HEK293T (cell line): ENCODE results near the gene GATAD2B.

ENCODE experiments used
- CTCF ChIA-PET: fragments of 350-600 bp; formaldehyde crosslinking; extraction: SDS; loops from one replicate; lab custom pipeline; 2021; ENCODE audit warnings: antibody characterized with exemption, inconsistent platforms; lab: Yijun Ruan, JAX
- POLR2A ChIA-PET: fragments of 350-600 bp; formaldehyde crosslinking; extraction: SDS; loops from one replicate; lab custom pipeline; 2020; ENCODE audit warnings: antibody characterized with exemption, inconsistent platforms; lab: Yijun Ruan, JAX
- DNase-seq: peaks from one replicate; pipeline ENCODE4 v3.0.0; 2012; ENCODE audit warnings: mixed read lengths; ENCODE audit errors: extremely low spot score
- ARNT ChIP-seq: fragments of 450-650 bp; IDR thresholded peaks from 2 replicates; pipeline ENCODE4 v1.6.1; 2017; ENCODE audit warnings: mild to moderate bottlenecking
- BHLHE40 ChIP-seq: fragments of 450-650 bp; IDR thresholded peaks from 2 replicates; pipeline ENCODE4 v1.6.1; 2016; ENCODE audit warnings: mild to moderate bottlenecking, moderate library complexity, borderline replicate concordance
- CTBP1 ChIP-seq: fragments of 450-650 bp; IDR thresholded peaks from 2 replicates; pipeline ENCODE4 v1.6.1; 2016; ENCODE audit warnings: borderline replicate concordance
- ELF4 ChIP-seq: fragments of 450-650 bp; IDR thresholded peaks from 2 replicates; pipeline ENCODE4 v1.6.1; 2017; ENCODE audit warnings: antibody characterized with exemption
- FOXA1 ChIP-seq: fragments of 450-650 bp; IDR thresholded peaks from 2 replicates; pipeline ENCODE4 v1.6.1; 2016; ENCODE audit warnings: mild to moderate bottlenecking
- FOXK2 ChIP-seq: fragments of 450-650 bp; IDR thresholded peaks from 2 replicates; pipeline ENCODE4 v1.6.1; 2016; ENCODE audit warnings: mild to moderate bottlenecking
- FOXM1 ChIP-seq: fragments of 450-650 bp; IDR thresholded peaks from 2 replicates; pipeline ENCODE4 v1.6.1; 2017; ENCODE audit warnings: mild to moderate bottlenecking, borderline replicate concordance
- HDGF ChIP-seq: fragments of 450-650 bp; IDR thresholded peaks from 2 replicates; pipeline ENCODE4 v1.6.1; 2017; ENCODE audit warnings: antibody characterized with exemption, borderline replicate concordance
- L3MBTL2 ChIP-seq: fragments of 450-650 bp; conservative IDR thresholded peaks from 2 replicates; pipeline ENCODE4 v1.6.1; 2016; ENCODE audit warnings: mild to moderate bottlenecking
- LEF1 ChIP-seq: fragments of 450-650 bp; IDR thresholded peaks from 2 replicates; pipeline ENCODE4 v1.6.1; 2017; ENCODE audit warnings: mild to moderate bottlenecking, borderline replicate concordance
- NFRKB ChIP-seq: fragments of 450-650 bp; IDR thresholded peaks from 2 replicates; pipeline ENCODE4 v1.6.1; 2016; ENCODE audit warnings: mild to moderate bottlenecking, moderate library complexity
- SP1 ChIP-seq: fragments of 450-650 bp; IDR thresholded peaks from 2 replicates; pipeline ENCODE4 v1.6.1; 2017
- SUZ12 ChIP-seq: fragments of 450-650 bp; IDR thresholded peaks from 2 replicates; pipeline ENCODE4 v1.6.1; 2016; ENCODE audit warnings: mild to moderate bottlenecking
- TARDBP ChIP-seq: fragments of 450-650 bp; IDR thresholded peaks from 2 replicates; pipeline ENCODE4 v1.6.1; 2016
- ZNF384 ChIP-seq: fragments of 450-650 bp; IDR thresholded peaks from 2 replicates; pipeline ENCODE4 v1.6.1; 2016
- TF ChIP-seq, protein P1 (sequence below): fragments of 450-650 bp; IDR thresholded peaks from 2 replicates; pipeline ENCODE4 v1.6.1; 2016

The GATAD2B gene

DNA sequence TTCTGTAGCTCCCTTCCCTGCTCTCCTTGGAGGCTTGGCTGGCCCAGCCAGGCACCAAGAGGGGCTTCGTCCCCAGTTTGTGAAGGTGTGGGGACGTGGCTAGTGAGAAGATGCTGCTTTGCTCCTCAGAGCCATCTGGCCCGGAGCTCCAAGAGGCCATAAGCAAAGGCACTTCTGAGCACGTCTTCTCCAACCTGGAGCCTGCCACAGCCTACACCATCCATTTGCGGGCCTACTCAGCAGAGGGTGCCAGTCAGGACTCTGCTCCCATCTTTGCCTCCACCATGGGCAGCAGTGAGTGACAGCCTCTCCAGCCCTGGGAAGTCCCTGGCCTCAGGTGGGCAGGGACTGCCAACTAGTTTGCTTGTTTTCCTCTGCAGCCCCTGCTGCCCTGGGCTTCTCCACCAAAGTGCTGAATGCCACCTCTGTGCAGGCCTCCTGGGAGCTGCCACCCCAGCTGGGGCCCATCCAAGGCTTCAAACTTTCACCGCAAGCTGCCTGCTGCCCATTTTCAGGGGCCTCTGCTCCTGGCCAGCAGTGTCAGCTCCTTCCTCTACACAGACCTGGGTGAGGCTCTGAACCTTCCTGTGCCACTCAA, 121.6 kb downstream of the GATAD2B start:
- TF ChIP-seq TARDBP (no peak), LEF1 (no peak), L3MBTL2 (no peak), ARNT (no peak), FOXM1 (no peak)
- ChIA-PET POLR2A (interaction anchor here (1.3 to 2.6 kb wide), 3 partner anchors 176 to 189 kb away, joined by 4 to 8 read pairs (median 7); partner anchors contain the start of genes JTB, RAB13 and RPS27), CTCF (interaction anchor here (1.8 kb wide), 1 partner anchor 185 kb away, joined by 9 read pairs; the partner anchor contains the start of gene RAB13)
- no peak for DNase-seq

DNA sequence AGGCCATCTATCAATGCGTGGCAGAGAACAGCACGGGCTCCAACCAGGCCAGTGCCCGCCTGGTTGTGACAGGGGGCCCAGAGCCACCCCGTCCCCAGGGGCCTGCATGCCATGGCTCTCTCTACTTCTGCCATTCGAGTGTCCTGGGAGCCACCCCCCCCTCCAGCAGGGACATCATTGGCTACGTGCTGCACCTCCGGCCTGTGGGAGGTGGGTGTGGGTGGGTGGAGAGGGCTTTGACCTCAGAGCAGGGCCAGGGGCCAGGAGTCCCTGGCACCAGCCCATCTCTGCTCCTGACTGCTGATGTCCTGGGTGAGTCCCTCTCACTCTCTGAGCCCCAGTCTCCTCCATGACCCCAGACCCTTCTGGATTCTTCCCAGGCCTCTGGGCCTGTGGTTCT, 122.3 kb downstream of the GATAD2B start:
- TF ChIP-seq FOXA1, result no peak
- TF ChIP-seq ELF4, result no peak
- TF ChIP-seq ZNF384, result no peak
- TF ChIP-seq SUZ12, result no peak
- TF ChIP-seq SP1, result no peak
- TF ChIP-seq BHLHE40, result no peak
- TF ChIP-seq TARDBP, result no peak
- TF ChIP-seq FOXM1, result no peak
- no peak for TF ChIP-seq CTBP1
- TF ChIP-seq, protein P1, sequence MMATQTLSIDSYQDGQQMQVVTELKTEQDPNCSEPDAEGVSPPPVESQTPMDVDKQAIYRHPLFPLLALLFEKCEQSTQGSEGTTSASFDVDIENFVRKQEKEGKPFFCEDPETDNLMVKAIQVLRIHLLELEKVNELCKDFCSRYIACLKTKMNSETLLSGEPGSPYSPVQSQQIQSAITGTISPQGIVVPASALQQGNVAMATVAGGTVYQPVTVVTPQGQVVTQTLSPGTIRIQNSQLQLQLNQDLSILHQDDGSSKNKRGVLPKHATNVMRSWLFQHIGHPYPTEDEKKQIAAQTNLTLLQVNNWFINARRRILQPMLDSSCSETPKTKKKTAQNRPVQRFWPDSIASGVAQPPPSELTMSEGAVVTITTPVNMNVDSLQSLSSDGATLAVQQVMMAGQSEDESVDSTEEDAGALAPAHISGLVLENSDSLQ, result no peak
- TF ChIP-seq L3MBTL2, result no peak
- no peak for TF ChIP-seq FOXK2
- TF ChIP-seq LEF1, result no peak
- TF ChIP-seq HDGF, result no peak
- no peak for TF ChIP-seq ARNT
- TF ChIP-seq NFRKB, result no peak
- ChIA-PET CTCF (interaction anchor here (1.8 kb wide), 1 partner anchor 186 kb away, joined by 9 read pairs; the partner anchor contains the start of gene RAB13), POLR2A (interaction anchor here (2.0 to 2.6 kb wide), 2 partner anchors 177 to 190 kb away, joined by 7 to 8 read pairs; partner anchors contain the start of genes JTB and RPS27)
- DNase-seq, result peak; percentile 6

DNA sequence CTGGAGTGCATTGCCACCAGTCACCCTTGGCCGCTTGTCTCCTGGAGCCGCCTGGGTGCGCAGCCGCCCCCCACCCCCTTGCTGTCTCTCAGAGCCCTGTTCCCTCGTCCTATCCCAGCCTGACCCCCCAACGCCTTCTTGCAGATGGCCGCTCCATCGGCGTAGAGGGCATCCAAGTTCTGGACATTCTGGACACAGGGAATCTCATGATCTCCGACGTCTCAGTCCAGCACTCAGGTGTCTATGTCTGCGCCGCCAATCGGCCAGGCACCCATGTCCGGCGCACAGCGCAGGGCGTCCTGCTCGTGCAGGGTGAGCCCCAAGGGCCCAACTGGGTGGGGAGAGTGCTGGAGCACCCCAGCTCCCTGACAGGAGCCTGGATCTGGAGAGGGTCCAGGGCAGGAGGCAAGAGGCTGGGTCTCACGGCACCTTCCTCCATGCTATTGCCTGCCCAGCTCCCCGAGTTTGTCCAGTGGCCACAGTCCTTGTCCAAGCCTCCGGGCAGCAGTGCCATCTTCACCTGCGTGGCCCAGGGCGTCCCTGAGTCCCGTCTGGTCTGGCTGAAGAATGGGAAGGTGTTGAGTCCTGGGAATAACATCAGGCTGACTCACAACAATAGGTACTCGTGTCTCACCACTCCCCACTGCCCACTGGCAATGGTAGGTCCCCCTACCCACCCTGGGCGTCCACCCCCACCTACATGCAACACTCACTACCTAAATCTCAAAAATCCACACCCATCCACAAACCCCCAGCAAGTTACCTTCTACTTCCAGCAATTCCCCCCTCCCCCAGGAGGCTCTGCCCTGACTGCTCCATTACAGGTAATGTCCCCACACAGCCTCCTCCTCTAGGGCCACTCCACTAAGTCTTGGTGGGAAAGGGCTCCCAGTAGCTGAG, 123.0 kb downstream of the GATAD2B start:
- CTCF ChIA-PET, result interaction anchor here (3.0 kb wide), 1 partner anchor 187 kb away, joined by 16 read pairs; the partner anchor contains the start of gene RAB13
- peak; percentile 6 for DNase-seq
- TF ChIP-seq LEF1 (no peak), BHLHE40 (no peak), TARDBP (no peak), ZNF384 (no peak)
- POLR2A ChIA-PET, result interaction anchor here (0.9 to 2.7 kb wide), 4 partner anchors 167 to 191 kb away, joined by 4 to 12 read pairs (median 8); partner anchors contain the start of genes CREB3L4, JTB and RPS27

DNA sequence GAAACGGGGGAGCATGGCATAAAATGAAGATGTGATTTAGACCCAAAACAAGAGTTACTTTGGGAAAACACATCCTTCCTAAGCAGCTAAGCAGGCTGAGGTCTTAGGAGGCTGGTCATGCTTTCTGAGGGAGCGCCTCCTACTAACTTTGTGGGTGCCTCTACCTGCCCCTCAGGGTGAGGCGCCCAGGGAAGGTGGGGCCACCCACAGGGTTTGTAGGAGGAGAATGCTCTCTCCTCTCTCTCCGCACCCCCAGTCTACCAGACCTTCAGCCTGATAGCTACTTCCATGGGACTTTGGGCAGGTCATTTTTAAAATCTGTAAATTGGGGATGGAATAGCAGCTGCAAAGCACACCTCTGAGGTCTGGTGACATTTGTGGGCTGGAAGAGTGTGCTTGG, 123.8 kb downstream of the GATAD2B start:
- TF ChIP-seq FOXM1 (no peak), LEF1 (no peak), ELF4 (no peak), BHLHE40 (no peak), ZNF384 (no peak), SUZ12 (no peak), HDGF (no peak), TARDBP (no peak), CTBP1 (no peak), SP1 (no peak), ARNT (no peak), FOXA1 (no peak), FOXK2 (no peak), L3MBTL2 (no peak), NFRKB (no peak)
- TF ChIP-seq, protein P1, result no peak
- ChIA-PET POLR2A (interaction anchor here (0.7 to 2.7 kb wide), 6 partner anchors 124 to 191 kb away, joined by 3 to 12 read pairs (median 5); partner anchors contain the start of genes CREB3L4, GATAD2B, JTB and RPS27), CTCF (interaction anchor here (0.6 to 3.0 kb wide), 3 partner anchors 32 to 188 kb away, joined by 3 to 16 read pairs (median 3); partner anchors contain the start of gene RAB13)
- peak; percentile 5 for DNase-seq

DNA sequence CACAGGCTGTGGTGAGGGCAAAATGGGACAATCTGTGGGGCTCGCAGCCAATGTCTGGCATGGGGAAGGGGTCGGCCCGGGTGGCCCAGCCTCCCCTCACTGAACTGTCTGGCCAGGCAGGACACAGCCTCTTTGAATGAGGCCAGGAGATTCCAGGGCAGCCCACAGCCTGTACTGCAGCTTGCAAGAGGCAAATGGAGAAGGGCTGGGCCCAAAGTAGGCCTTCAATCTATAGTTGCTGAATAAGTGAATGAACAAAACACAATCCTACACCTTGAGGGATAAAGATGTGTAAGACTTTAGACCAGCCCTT, 124.3 kb downstream of the GATAD2B start:
- ChIA-PET CTCF (interaction anchor here (1.7 to 3.0 kb wide), 2 partner anchors 10 to 188 kb away, joined by 4 to 16 read pairs; partner anchors contain the start of gene RAB13), POLR2A (interaction anchor here (0.7 to 2.7 kb wide), 6 partner anchors 15 to 192 kb away, joined by 3 to 12 read pairs (median 7); partner anchors contain the start of genes CREB3L4, GATAD2B, JTB and RPS27)
- peak; percentile 7 for DNase-seq
- TF ChIP-seq FOXA1 (no peak), TARDBP (no peak)
